HG03196 (cell line): Measurements from ENCODE around the gene ITSN1.
"Not testable (repeated sequence)": the region's sequence is repeated elsewhere in the genome, so short reads cannot be mapped to it uniquely, and the experiment has no call there.

ENCODE experiments used
- ATAC-seq: cut with Tn5 transposase; IDR thresholded peaks from one replicate; pipeline ENCODE4 v1.9.1; 2021; ENCODE audit not compliant: unreplicated experiment

ITSN1 gene

DNA sequence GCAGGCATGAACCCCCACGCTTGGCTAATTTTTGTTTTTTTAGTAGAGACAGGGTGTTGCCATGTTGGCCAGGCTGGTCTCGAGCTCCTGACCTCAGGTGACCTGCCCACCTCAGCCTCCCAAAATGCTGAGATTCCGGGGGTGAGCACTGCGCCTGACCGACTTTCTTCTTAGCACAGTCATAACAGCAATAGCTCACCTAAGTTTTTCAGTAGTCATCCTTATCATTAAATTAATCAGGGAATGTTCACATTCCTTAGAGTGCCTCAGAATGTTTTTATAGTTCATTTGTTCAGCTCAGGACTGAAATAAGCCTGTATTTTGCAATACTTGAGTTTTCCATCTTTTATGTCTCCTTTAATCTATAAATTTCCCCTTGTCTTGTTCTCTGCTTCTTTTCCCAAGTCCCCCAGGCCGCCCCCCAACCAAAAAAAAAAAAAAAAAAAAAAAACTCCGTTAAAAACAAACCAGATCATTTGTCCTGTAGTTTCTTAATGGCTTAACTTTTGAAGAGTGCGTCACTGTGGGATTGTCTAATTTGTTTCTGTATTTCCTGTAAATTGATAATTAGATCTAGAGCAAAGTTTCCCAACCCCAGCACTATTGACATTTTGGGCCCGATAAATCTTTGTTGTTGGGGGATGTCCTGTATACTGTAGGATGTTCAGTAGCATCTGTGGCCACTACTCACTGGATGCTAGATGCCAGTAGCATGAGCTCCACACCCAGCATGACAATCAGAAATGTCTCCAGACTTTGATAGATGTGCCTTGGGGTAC lies 120.7 kb downstream of the ITSN1 start:
- no peak for ATAC-seq

DNA sequence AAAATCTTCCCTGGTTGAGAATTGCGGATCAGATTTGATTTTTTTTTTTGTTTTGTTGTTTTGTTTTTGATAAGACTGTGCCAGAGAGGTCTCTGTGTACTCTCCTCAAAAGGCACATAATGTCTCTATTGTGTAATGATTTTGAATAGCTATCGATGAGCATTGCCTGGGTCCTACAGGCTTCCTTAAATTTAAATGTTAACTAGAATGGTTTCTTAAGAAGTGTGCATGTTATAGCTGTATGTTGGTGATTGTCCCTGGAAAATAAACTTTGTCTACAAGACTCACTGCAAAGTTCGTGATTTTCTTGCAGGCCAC lies 121.2 kb downstream of the ITSN1 start:
- ATAC-seq = no peak

DNA sequence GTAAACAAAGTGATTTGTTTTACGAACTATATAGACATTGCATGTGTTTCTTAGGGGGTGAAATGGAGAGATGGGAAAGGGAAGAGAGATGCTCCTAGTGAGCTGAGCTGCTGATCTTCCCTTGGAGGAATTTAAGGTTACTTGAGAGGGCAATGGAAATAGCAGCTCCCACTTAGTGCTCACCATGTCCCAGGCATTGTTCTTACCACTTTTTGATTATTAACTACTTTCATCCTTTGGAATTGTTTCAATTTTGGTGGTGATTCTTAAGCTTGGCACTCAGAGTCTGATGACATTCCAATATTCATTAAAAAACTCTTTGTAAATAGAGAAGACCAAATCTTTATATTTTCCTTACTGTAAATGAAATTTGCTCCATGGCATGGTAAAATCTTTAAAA lies 124.9 kb downstream of the ITSN1 start:
- ATAC-seq = no peak

DNA sequence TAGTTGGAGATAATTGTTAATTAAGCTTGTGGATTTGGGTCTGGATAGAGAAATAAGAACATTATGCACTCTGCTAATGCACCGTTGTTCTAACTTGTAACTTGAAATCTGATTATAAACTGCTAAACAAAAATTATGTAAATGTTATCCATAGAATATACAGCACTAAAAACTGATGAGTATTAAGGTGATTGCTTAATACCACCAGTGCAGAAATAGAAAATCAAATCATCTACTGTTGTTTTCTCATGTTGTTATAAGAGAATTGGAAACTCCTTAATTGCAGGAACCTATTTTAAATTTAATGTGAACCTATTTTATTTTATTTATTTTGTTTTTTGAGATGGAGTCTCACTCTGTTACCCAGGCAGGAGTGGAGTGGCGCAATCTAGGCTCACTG lies 125.7 kb downstream of the ITSN1 start:
- ATAC-seq = no peak

DNA sequence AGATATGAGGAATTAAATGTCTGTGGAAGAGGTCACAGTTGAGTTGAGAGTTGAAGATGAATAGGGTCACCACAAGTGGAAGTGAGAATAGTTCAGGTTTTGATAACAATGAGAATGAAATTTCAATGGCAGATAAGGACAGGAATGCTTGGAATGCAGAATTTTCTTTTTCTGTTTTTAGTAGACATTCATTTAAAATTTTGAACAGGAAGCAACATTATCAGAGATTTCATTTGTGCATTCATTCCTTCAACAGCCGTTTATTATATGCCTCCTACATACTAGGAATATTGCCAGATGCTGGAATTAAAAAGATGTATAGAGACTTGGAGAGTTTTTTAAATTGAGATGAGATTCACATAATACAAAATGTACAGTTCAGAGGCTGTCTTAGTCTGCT lies 126.8 kb downstream of the ITSN1 start:
- ATAC-seq = no peak

DNA sequence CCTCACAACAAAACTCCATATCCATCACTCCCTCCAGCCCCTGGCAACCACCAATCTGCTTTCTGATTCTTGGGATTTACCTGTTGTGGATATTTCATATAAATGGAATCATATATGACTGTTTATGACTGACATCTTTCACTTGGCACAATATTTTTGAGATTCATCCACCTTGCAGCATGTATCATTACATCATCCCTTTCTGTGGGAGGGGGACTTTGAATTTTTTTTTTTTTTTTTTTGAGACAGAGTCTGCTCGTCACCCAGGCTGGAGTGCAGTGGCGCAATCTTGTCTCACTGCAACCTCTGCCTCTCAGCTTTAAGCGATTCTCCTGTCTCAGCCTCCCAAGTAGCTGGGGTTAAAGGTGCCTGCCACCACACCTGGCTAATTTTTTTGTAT lies 128.2 kb downstream of the ITSN1 start:
- no peak for ATAC-seq

DNA sequence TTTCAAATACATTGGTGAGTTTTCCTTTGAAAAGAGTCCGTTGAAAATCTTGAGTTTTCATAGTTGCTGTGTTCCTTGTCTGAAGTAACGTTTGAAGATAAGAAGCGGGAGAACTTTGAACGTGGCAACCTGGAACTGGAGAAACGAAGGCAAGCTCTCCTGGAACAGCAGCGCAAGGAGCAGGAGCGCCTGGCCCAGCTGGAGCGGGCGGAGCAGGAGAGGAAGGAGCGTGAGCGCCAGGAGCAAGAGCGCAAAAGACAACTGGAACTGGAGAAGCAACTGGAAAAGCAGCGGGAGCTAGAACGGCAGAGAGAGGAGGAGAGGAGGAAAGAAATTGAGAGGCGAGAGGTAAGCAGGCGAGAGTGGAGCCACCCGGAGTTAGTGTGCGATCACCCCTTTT lies 129.7 kb downstream of the ITSN1 start:
- ATAC-seq = no peak

DNA sequence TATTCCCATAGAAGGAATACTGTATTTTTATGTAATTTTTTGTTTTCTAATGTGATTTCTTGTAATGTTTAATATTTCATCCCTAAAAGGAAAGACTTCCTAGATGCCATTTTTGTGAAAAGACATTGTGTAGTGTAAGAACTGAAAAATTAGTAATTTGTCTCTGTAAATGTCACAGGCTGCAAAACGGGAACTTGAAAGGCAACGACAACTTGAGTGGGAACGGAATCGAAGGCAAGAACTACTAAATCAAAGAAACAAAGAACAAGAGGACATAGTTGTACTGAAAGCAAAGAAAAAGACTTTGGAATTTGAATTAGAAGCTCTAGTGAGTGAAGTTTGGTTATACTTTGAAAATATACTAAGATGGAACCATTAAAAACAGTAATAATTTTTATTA lies 132.2 kb downstream of the ITSN1 start:
- ATAC-seq = no peak

DNA sequence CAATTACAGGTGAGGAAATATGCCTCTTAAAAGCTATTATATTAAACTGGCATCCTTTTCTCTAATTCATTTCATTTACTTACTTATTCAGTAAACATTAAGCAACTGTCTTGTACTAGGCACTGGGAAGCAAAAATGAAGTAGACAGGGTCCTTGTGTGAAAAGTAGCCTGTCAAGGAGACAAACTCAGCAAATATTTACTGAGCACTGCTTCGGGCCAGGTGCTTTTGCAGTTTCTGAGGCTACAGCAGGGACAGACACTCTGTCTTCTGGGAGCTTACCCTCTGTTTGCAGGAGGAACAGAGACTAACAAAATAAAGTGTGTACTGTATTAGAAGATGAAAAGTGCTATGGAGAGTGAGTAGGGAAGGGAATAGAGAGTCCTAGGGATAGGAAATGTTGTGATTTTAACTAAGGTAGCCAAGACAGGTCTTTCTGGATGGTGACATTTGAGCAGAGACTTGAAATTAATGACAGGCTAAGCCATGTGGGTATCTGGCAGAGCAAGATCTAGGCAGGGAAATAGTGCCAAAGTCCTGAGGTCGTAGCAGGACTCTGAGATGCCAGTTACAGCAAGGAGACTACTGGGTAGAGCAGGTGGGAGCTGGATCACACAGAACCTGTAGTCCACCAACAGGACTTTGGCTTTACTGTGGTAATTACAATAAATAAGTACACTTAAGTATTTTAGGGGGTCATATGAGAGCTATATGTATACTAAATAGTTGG lies 133.0 kb downstream of the ITSN1 start:
- no peak for ATAC-seq

DNA sequence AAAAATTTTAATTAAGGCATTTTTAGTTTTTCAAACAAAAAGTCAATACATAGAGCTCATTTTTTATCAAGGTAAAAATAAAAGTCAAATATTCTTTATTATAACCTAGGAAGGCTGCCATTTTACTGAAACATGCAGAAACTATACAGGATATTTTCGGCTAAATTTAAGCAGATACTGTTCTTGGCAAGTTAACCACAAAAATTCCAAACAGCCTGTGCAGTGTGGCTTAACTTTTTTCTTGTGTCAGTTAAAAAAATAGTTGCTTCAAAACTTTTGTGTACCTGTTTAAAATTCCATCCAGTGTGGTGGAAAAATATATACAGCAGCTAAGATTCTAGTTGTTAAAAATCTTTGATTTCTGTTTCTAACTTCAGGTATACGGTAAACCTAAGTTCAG lies 138.3 kb downstream of the ITSN1 start:
- no peak for ATAC-seq

DNA sequence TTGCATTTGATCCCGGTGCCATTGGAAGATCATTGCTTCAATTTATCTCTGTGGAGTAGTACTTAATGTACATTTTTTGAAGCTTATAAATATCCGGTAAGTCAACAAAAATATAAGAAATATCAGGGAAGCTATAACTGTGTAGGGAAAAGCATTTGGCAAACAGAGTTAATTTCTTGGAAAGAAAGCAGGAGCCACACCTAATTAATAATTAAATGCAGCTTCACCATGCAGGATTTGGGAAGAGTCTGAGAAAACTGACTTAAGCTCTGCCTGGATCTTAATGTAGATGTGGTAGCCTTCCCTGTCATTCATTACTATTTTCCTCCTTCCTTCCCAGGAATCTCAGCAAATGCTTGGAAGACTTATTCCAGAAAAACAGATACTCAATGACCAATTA lies 138.8 kb downstream of the ITSN1 start:
- no peak for ATAC-seq

DNA sequence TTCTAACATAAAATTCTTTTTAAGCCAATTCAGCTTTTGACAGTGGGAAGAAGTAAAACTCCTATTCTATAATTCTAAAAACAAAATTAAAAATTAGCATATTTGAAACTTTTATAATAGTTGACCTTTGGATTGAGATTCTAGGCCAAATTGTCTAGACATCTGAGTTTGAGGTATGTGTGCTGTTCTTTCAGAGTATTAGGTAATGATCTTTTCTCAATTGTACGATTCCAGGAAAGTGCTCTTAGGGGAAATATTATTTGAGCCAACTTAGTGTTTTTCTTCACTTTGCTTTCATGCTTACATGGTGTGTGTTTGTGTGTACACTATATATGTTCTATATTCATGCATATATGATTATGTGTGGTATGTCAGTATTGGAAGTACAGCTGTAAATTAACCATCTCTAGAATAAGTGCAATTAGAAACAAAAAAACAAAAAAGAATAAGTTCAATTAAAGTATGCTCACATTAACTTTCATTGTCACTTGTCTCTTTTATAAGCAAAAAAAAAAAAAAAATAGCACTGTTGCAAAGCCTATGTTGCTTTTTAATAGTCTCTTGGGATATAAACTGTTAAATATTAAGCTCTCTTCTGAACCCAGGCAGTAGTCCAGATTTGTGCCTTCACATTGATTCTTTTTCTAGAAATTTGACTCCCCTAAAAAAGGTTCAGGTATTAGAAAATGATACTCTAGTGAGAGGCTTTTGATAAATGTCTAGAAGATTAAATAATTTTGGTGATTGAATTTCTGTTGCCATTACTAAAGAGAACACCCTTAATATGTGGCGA lies 141.1 kb downstream of the ITSN1 start:
- no peak for ATAC-seq

DNA sequence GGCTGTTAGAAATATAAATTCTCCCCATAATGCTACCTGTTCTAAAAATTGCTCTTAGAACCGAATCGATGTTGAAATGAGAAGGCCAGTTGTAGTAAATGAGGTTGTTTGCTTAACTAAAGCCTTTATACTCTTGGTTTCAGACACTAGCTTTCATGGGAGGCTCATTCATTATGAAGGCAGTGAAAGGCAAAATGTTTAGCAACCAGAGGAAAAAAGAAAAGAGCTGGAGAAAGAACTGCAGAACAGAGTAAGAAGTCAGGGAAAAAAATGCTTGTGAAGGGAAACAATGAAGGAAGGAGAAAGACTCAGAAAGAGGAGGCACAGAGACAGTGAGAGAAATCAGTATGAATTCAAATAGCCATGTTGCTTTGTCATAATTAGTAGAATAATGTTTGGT lies 145.1 kb downstream of the ITSN1 start:
- ATAC-seq = no peak

DNA sequence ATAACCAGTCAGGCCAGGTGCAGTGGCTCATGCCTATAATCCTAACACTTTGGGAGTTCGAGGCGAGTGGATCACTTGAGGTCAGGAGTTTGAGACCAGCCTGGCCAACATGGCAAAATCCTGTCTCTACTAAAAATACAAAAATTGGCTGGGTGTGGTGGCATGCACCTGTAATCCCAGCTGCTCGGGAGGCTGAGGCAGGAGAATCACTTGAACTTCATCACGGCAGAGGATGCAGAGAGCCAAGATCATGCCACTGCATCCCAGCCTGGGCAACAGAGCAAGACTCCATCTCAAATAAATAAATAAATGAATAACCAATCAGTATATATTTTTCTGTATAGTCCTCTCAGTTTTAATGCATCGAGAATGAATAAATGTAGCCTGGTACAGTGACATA lies 146.1 kb downstream of the ITSN1 start:
- not testable (repeated sequence) for ATAC-seq

DNA sequence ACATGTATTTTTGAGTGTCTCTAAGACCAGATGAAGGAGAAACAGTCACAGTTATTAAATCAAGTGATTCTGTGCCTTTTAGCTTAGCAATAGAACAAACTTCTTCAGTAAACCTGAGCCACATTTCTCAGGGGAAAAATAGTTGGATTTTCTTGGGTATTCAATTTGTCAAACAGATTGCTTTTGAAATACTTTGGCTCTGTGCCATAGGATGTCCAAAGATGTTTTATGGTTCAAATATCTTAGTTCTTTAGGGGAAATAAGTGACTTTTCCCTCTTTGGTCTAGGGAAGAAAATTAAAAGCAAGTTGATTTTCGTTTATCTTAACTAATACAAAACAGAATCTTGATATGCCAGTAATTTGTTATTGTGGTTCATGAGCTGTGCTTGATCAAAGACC lies 147.4 kb downstream of the ITSN1 start:
- no peak for ATAC-seq

DNA sequence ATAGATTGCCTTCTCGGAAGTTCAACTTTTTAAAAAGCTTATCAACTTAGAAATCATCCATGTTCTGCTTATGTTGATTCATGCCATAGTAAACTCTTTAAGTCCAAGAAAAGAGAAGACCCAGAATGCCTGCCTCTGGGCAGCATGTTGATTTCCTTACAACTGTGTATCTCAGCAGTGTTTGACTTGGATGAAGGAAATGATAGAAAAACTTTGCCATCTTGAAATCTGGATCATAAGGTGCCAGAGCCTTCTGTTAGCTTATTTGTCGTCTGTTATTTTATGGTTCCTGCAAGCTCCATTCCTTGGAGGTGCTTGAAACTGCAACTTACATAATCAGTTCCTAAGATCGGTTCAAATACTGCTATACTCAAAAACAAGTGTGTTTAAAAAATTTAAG lies 148.8 kb downstream of the ITSN1 start:
- no peak for ATAC-seq

DNA sequence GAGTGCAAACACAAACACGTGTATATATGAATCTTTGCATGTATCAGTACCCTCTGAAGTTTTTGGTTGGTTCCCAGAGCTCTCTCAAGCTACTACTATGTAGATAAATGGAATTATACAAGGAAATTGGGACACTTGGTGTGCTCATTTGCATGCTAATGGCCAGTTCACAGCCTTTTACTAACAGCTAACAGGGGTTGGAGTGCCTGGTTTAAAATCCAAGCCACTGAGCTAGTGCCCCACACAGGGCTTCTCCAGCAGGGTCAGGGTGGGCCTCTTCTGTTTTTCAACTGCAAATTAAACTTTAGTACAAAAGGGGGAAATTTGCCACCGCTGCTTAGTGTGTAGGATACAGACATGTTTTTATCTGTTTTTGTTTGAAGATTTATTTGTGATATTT lies 152.3 kb downstream of the ITSN1 start:
- ATAC-seq = no peak

DNA sequence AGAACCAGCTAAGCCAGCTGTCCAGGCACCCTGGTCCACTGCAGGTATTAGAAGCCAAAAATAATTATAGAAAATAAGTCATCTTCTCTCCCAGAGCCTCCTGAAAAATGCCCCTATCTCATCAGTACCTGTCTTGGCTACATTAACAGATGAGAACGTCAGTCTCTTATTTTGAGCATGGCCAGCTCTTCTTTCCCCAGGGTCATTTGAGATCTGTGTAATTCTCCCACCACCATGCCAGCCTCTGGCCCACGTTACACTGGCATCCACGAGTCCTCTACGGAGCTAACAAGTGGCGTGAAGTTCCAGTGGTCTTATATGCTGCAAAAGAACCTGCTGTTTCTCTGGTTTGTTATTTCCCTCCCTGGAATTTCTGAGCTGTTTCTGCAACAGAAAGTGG lies 155.3 kb downstream of the ITSN1 start:
- ATAC-seq = no peak

DNA sequence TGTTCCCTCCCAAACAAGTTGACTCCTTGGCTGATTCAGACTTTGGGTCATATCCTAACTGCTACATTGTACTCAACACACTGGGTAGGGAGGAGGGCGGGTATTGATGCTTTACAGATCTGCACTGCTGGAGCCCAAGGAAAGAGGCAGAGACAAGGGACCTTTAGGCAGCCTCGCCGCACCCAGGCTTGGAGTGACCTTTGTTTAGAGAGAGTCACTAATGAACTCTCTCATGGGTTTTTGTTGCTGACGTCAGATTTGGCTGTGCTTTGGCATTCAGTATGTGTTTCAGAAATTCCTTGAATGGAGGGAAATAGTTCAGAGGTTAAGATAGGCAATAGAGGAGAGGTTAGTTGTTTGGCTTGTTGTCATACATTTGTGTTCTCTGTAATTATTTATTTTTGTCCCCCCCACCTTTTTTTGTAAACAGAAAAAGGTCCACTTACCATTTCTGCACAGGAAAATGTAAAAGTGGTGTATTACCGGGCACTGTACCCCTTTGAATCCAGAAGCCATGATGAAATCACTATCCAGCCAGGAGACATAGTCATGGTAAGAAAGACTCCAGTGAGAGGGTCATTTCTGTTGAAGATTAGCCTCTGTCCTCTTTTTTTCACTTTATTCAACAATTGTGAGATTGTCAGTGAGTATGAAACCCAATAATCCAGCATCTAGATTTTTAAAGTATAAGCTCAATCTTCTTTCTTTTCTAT lies 157.2 kb downstream of the ITSN1 start:
- ATAC-seq = no peak

DNA sequence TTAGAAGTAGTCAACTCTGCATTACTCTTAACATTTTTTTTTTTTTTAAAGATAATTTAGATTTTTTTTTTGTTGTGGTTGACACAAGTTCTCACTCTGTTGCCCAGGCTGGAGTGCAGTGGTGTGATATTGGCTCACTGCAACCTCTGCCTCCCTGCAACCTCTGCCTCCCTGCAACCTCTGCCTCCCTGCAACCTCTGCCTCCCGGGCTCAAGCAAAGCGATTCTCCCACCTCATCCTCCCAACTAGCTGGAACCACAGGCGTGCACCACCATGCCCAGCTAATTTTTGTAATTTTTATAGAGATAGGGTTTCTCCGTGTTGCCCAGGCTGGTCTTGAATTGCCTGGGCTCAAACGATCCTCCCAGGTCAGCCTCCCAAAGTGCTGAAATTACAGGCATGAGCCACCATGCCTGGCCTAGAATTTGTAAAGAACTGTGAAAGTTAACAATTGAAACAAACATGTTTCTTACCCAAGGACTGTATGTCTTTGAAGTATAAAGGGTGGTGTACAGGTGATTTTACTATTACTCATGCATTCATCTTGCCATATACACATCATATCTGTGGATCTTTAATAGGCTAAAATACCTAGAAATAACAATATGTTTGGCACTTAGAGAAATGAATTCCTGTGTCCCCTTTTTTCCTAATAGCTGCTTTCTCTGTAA lies 158.6 kb downstream of the ITSN1 start:
- no peak for ATAC-seq
